Mucosa of rectum (tissue), 2 donors: ENCODE data around the gene RBM24.
"Not testable (repeated sequence)": the region's sequence is repeated elsewhere in the genome, so short reads cannot be mapped to it uniquely, and the experiment has no call there.

Experiments used
- H3K27ac ChIP-seq, 2 donors: one replicate each; pipeline ENCODE4 v1.7.0; 2013; ENCODE audit warnings: inconsistent platforms in 2 of 2, low read depth in 2 of 2, low read length in 2 of 2
- H3K27me3 ChIP-seq, 2 donors: one replicate each; pipeline ENCODE4 v1.7.0; 2013; ENCODE audit warnings: low read length in 2 of 2; ENCODE audit not compliant: control insufficient read depth in 2 of 2, insufficient read depth in 2 of 2
- H3K36me3 ChIP-seq, 2 donors: one replicate each; pipeline ENCODE4 v1.7.0; 2013; ENCODE audit warnings: low read length in 2 of 2; ENCODE audit not compliant: control insufficient read depth in 2 of 2, insufficient read depth in 2 of 2
- H3K4me1 ChIP-seq, 2 donors: one replicate each; pipeline ENCODE4 v1.7.0; 2013; ENCODE audit warnings: low read length in 2 of 2, mild to moderate bottlenecking in 1 of 2; ENCODE audit not compliant: control insufficient read depth in 2 of 2, insufficient read depth in 2 of 2
- H3K4me3 ChIP-seq, 2 donors: one replicate each; pipeline ENCODE4 v1.7.0; 2013; ENCODE audit warnings: low read length in 2 of 2
- H3K9ac ChIP-seq, 2 donors: one replicate each; pipeline ENCODE4 v1.7.0; 2013; ENCODE audit warnings: low read length in 2 of 2, low read depth in 1 of 2, mild to moderate bottlenecking in 1 of 2
- H3K9me3 ChIP-seq, 2 donors: one replicate each; pipeline ENCODE4 v1.7.0; 2013; ENCODE audit warnings: low read length in 2 of 2; ENCODE audit not compliant: control insufficient read depth in 2 of 2
- donor health status: healthy.
- donor health status: Normal muscosa, but diverticular disease.

Gene RBM24

DNA sequence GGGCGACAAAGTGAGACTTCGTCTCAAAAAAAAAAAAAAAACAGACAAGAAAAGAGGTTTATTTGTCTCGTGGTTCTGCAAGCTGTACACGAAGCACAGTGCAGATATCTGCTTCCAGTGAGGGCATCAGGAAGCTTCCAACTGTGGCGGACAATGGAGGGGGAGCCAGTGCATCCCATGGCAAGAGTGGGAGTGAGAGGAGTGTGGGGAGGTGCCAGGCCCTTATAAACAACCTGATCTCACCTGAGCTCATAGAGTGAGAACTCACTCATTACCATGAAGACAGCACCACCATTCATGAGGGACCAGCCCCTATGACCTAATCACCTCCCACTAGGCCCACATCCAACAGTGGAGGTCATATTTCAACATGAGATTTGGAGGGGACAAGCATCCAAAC, 19.5 kb downstream of the RBM24 start:
- H3K4me3 ChIP-seq, result no peak overlapping the region
- no peaks in the 10 kb centered on the region for H3K36me3 ChIP-seq
- no peak overlapping the region for H3K9ac ChIP-seq
- no peaks in the 10 kb centered on the region for H3K9me3 ChIP-seq
- no peak overlapping the region for H3K27ac ChIP-seq
- no peaks in the 10 kb centered on the region for H3K4me1 ChIP-seq
- H3K27me3 ChIP-seq, result no peaks in the 10 kb centered on the region

DNA sequence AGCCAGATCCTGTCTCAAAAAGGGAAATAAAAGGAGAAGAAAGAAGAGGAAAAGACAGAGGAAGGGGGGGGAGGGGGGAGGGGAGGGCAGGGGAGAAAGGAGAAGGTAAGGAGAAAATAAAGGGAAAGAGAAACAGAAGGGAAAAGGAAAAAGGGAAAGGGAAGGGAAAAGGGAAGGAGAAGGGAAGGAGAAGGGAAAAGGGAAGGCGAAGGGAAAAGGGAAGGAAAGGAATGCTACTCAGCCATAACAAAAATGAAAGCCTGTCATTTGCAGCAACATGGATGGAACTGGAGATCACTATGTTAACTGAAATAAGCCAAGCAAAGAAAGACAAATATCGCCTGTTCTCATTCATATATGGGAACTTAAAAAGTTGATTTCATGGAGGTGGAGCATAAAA, 22.3 kb downstream of the RBM24 start:
- Histone ChIP-seq H3K4me3 (no peak overlapping the region), H3K36me3 (no peaks in the 10 kb centered on the region), H3K9ac (no peak overlapping the region), H3K4me1 (no peaks in the 10 kb centered on the region), H3K27me3 (no peaks in the 10 kb centered on the region), H3K9me3 (no peaks in the 10 kb centered on the region), H3K27ac (no peak overlapping the region)

DNA sequence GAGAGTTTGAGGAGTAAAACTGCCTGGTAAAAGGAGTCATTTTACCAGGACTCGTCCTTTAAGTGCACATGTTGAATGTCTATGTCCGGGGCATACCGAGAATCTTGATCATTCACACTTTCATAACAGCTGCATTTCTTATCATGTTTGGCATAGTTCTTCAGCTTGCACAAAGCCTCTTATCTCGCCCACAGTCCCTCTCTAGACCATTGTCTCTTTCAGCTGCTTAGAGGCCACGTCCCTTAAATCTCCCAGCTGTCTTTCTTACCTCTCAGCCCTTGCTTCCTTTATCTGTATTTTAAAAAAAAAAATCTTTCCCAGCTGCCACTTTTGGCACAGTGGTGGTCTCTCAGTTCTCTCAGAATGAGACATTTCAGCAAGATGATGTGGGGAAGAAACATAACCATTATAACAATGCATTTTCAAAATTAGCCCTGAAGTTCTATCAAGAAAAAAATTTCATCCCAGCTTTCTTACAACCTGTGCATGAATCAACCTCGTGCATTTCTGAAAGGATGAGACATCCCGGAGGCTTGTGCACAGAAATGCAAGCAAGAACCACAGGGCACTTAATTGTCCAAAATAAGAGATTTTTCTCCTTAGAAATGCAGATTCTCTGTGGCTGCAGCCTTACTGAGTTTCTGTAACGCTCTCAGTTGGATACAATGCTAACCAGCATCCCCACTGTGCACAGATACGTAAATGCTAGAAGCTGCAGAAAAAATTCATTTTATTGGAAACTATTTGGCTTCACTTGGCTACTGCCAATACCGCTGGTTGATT, 24.2 kb downstream of the RBM24 start:
- Histone ChIP-seq H3K27ac (no peak overlapping the region), H3K4me3 (no peak overlapping the region), H3K9me3 (no peaks in the 10 kb centered on the region), H3K4me1 (no peaks in the 10 kb centered on the region), H3K27me3 (no peaks in the 10 kb centered on the region), H3K9ac (no peak overlapping the region), H3K36me3 (no peaks in the 10 kb centered on the region)

DNA sequence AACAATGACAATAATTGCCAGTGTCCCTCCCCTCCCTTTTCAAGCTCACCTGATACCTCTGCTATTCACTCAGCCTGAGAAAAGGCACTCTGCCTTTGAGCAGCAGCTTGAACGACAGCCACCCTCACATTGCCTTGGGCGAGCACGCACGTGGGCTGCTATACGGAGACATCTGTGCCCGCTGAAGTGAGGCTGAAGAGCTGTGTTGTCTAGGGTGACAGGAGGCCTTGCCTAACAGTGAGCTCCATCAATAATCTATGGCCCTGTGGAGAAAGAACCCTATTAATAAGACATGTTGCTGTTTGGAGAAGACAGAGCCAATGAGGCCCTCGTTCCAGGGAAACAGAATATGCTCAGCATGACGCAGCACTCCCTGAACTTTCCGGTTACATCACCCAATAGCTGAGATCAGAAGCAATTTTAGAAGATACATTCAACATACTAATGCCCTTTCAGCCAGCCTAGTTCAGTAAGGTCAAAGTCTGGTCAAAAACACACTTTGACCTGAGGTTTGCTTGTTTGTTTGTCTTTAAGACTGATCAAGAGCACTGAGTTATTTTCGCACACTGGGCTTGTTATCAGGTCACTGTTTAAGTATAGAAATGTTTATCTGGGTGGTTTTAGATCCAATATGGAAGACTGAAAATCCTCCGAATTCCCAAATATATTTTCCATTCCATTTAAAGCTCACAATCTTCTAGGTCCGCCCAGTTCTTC, 30.6 kb downstream of the RBM24 start:
- H3K4me3 ChIP-seq, result no peak overlapping the region
- H3K27me3 ChIP-seq, result no peaks in the 10 kb centered on the region
- no peaks in the 10 kb centered on the region for H3K36me3 ChIP-seq
- no peaks in the 10 kb centered on the region for H3K4me1 ChIP-seq
- H3K9me3 ChIP-seq, result no peaks in the 10 kb centered on the region
- no peak overlapping the region for H3K9ac ChIP-seq
- no peak overlapping the region for H3K27ac ChIP-seq

DNA sequence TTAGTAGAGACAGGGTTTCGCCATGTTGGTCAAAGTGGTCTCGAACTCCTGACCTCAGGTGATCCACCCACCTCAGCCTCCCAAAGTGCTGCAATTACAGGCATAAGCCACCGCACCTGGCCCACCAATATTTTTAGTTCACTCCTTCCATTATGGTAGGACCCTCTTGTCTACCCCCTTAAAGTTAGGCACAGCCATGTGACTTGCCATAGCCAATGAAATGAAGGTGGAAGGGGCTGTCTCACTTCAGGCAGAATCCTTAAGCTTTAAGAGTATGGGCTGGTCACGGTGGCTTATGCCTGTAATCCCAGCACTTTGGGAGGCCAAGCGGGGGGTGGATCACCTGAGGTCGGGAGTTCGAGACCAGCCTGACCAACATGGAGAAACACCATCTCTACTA, 32.1 kb downstream of the RBM24 start:
- H3K27me3 ChIP-seq, H3K4me1 ChIP-seq, H3K4me3 ChIP-seq, H3K27ac ChIP-seq, H3K9ac ChIP-seq, H3K36me3 ChIP-seq, H3K9me3 ChIP-seq: not testable (repeated sequence)

DNA sequence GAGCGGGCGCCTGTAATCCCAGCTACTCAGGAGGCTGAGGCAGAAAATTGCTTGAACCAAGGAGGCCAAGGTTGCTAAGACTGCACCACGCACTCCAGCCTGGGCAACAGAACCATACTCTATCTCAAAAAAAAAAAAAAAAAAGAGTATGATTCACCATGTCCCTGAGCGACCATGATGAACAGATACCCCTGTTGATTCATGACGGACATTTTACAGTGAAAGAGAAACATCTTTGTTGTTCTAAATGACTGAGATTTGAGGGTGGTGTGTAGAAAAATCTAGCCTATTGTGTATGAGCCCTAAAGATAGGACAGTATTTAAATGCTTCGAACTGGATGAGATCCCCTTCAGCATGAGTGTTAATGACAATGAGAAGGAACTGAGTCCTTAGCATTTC, 32.8 kb downstream of the RBM24 start:
- Histone ChIP-seq H3K9ac (no peak overlapping the region), H3K4me1 (no peaks in the 10 kb centered on the region), H3K27ac (no peak overlapping the region), H3K36me3 (no peaks in the 10 kb centered on the region), H3K9me3 (no peaks in the 10 kb centered on the region), H3K27me3 (no peaks in the 10 kb centered on the region), H3K4me3 (no peak overlapping the region)

DNA sequence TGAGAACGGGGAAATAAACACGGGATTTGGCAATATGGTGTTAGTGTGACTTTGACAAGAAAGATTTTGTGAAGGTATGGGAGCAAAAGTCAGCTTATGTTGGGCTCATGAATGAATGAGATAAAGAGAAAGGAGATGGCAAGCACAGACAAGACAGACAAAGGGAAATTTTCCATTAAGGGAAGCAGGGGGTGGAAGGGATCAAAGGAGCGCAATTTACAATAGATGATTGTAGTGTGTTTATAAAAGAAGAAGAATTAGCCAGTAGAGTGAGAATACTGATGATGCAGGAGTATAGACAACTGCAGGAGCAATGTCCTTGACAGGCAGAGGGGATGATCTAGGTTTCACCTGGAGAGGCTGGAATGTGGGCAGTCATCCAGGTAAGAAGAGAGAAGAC, 34.1 kb downstream of the RBM24 start:
- H3K9ac ChIP-seq, result no peak overlapping the region
- no peaks in the 10 kb centered on the region for H3K36me3 ChIP-seq
- no peaks in the 10 kb centered on the region for H3K4me1 ChIP-seq
- no peaks in the 10 kb centered on the region for H3K9me3 ChIP-seq
- H3K27ac ChIP-seq, result no peak overlapping the region
- no peaks in the 10 kb centered on the region for H3K27me3 ChIP-seq
- H3K4me3 ChIP-seq, result no peak overlapping the region

DNA sequence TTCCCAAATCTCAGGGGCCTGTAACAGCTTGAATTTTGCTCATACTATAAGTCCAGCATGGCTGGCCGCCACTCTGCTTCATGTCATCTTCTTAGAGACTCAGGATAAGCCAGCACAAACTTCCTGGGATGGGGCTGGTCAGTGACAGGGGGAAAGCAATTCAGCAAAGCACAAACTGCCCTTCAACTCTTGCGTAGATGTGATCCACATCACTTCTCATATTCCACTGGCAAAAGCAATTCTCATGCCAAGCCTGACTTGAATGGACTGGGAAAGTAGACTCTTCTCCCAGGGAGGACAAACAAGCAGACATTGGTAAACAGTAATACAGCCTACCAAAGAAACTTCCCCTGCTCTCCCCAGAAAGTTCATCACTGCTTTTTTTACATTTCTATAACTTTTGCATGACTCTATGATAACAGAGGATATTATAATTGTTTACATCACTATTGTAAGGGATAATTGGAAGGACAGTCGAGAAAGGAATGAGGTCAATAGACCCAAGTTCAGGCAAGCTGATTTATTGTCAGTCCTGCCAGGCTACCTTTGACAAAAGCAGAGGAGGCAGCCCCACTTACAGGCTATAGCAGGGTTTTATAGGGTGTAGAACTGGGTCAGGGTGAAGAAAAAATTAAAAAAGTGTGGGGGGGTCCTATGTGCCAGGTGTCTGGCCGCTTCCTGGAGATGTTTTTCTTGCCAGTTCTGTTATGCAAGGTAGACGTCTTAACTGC, 37.4 kb downstream of the RBM24 start:
- Histone ChIP-seq H3K4me3 (no peak overlapping the region), H3K27ac (no peak overlapping the region), H3K9ac (no peak overlapping the region), H3K9me3 (no peaks in the 10 kb centered on the region), H3K4me1 (no peaks in the 10 kb centered on the region), H3K27me3 (no peaks in the 10 kb centered on the region), H3K36me3 (no peaks in the 10 kb centered on the region)

DNA sequence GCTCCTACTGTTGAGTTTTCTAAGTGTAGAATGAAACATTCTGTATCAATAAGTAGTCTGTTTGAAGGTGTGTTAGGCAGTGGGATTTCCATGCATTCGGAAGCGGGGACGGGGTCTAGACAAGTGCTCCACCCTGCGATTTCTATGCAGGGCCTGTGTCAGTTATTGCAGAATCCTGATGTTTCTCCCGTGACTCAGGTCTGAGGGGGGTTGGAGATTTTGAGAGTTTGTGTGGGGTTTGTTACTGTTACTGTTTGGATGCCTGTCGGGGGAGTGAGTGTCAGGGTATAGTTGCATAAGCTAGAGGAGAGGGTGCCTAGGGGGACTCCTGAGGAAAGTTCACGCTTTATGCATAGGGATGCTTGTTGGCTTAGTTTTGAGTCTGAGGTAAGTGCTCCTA, 39.1 kb downstream of the RBM24 start:
- H3K9ac ChIP-seq, H3K4me1 ChIP-seq, H3K9me3 ChIP-seq, H3K27ac ChIP-seq, H3K4me3 ChIP-seq, H3K27me3 ChIP-seq, H3K36me3 ChIP-seq: not testable (repeated sequence)

DNA sequence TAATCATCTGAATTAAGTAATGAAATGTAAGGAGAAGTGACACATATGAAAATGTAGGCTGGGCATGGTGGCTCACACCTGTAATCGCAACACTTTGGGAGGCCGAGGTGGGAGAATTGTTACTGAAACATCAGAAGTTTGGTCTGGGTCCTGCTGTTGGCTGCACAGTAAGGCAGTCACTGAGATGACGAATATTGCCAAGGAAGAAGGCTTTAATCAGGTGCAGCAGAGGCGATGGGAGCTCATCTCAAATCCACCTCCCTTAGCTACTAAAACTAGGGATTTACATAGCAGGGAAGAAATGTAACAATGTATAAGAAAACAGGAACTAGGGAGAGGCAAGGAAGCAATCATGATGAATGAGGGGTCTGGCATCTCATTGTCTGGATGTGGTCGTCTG, 50.1 kb downstream of the RBM24 start:
- no peaks in the 10 kb centered on the region for H3K36me3 ChIP-seq
- no peaks in the 10 kb centered on the region for H3K4me1 ChIP-seq
- H3K27ac ChIP-seq, result no peak overlapping the region
- H3K9me3 ChIP-seq, result no peaks in the 10 kb centered on the region
- no peak overlapping the region for H3K9ac ChIP-seq
- no peaks in the 10 kb centered on the region for H3K27me3 ChIP-seq
- H3K4me3 ChIP-seq, result no peak overlapping the region
